Esophagus muscularis mucosa (tissue), 4 donors: ENCODE data around the gene ID2.

Experiments
- CTCF ChIP-seq, 3 experiments: fragments of 200-600 bp in 2 of 3; fragments of 450-650 bp in 1 of 3; sonication (generic) in 2 of 3; IDR thresholded peaks; one replicate each; pipeline ENCODE4 v1.5.1; 2017 to 2019; ENCODE audit warnings: antibody characterized with exemption in 3 of 3, mild to moderate bottlenecking in 2 of 3, moderate library complexity in 1 of 3
- EP300 ChIP-seq: sonication (generic); formaldehyde crosslinking; IDR thresholded peaks from one replicate; pipeline ENCODE4 v1.6.1; 2017; ENCODE audit warnings: antibody characterized with exemption
- POLR2A ChIP-seq: fragments of 450-650 bp; IDR thresholded peaks from one replicate; pipeline ENCODE4 v1.6.1; 2017; ENCODE audit warnings: antibody characterized with exemption, moderate library complexity, mild to moderate bottlenecking, low read depth
- POLR2AphosphoS5 ChIP-seq, 2 donors: sonication (generic); formaldehyde crosslinking; IDR thresholded peaks; one replicate each; pipeline ENCODE4 v1.6.1; 2017; ENCODE audit warnings: antibody characterized with exemption in 2 of 2

- no peak for TF ChIP-seq CTCF (IDR thresholded peaks at IDR 0.05)
- TF ChIP-seq POLR2AphosphoS5 (IDR thresholded peaks at IDR 0.05), result no peak
- no peak for TF ChIP-seq POLR2A
- TF ChIP-seq EP300, result no peak
Observed at GRCh38 chr2:8672940-8673339, 8.9 kb upstream of the ID2 start.
